HepG2 (cell line): ENCODE measurements around the gene ARID5B. TPM values are rescaled to one million over a fixed set of nuclear protein-coding genes. Genes with fewer than 3 reads are reported as not detected.

Experiments used
- AGO2 ChIP-seq: fragments of 200-400 bp; formaldehyde crosslinking; optimal IDR thresholded peaks from 2 replicates; pipeline ENCODE3; 2017; ENCODE audit warnings: mild to moderate bottlenecking, low read depth, low read length, moderate library complexity
- CSRNP2 ChIP-seq: sonication (generic); formaldehyde crosslinking; conservative IDR thresholded peaks from 2 replicates; pipeline ENCODE4 v1.8.0; 2022; ENCODE audit warnings: low read depth, missing genetic modification reagents
- FOXK2 ChIP-seq: fragments of 450-650 bp; IDR thresholded peaks from 2 replicates; pipeline ENCODE4 v1.6.1; 2016
- MED1 ChIP-seq: sonication (generic); formaldehyde crosslinking; IDR thresholded peaks from 2 replicates; pipeline ENCODE4 v1.4.0; 2020; ENCODE audit warnings: missing genetic modification reagents
- NR2F1 ChIP-seq, 2 experiments: fragments of 450-650 bp in 1 of 2; formaldehyde crosslinking in 1 of 2; IDR thresholded peaks; 2 replicates each; pipeline versions ENCODE4 v1.5.0 to v1.6.1; 2016 to 2020; ENCODE audit warnings: mild to moderate bottlenecking in 1 of 2, missing compliant biosample characterization in 1 of 2, missing genetic modification reagents in 1 of 2, moderate library complexity in 1 of 2
- PAX8 ChIP-seq: sonication (generic); formaldehyde crosslinking; IDR thresholded peaks from 2 replicates; pipeline ENCODE4 v1.8.0; 2022; ENCODE audit warnings: mild to moderate bottlenecking, missing genetic modification reagents, borderline replicate concordance
- RAD21 ChIP-seq: fragments of 450-650 bp; formaldehyde crosslinking; IDR thresholded peaks from 2 replicates; pipeline ENCODE4 v1.5.0; 2020; ENCODE audit warnings: mild to moderate bottlenecking
- SALL1 ChIP-seq: sonication (generic); formaldehyde crosslinking; IDR thresholded peaks from 2 replicates; pipeline ENCODE4 v1.8.0; 2022; ENCODE audit warnings: mild to moderate bottlenecking, missing genetic modification reagents
- TARDBP ChIP-seq: sonication (generic); formaldehyde crosslinking; IDR thresholded peaks from 2 replicates; pipeline ENCODE4 v1.8.0; 2022; ENCODE audit warnings: mild to moderate bottlenecking, missing genetic modification reagents
- TOE1 ChIP-seq: sonication (generic); formaldehyde crosslinking; IDR thresholded peaks from 2 replicates; pipeline ENCODE4 v1.4.0; 2020; ENCODE audit warnings: mild to moderate bottlenecking, missing genetic modification reagents
- ZNF207 ChIP-seq: fragments of 450-650 bp; IDR thresholded peaks from 2 replicates; pipeline ENCODE4 v1.6.1; 2016; ENCODE audit warnings: antibody characterized with exemption, borderline replicate concordance
- ZNF234 ChIP-seq: sonication (generic); formaldehyde crosslinking; conservative IDR thresholded peaks from 2 replicates; pipeline ENCODE4 v1.5.1; 2020; ENCODE audit warnings: mild to moderate bottlenecking, missing genetic modification reagents
- ZNF3 ChIP-seq: IDR thresholded peaks from 2 replicates; pipeline ENCODE4 v1.7.0; 2017; ENCODE audit warnings: inconsistent platforms
- ZNF343 ChIP-seq: sonication (generic); formaldehyde crosslinking; IDR thresholded peaks from 2 replicates; pipeline ENCODE4 v1.4.0; 2020; ENCODE audit warnings: mild to moderate bottlenecking, missing genetic modification reagents
- ZNF558 ChIP-seq: sonication (generic); formaldehyde crosslinking; IDR thresholded peaks from 2 replicates; pipeline ENCODE4 v1.9.0; 2022; ENCODE audit warnings: mild to moderate bottlenecking, missing genetic modification reagents, borderline replicate concordance
- ZNF678 ChIP-seq: sonication (generic); formaldehyde crosslinking; IDR thresholded peaks from 2 replicates; pipeline ENCODE4 v1.4.0; 2020; ENCODE audit warnings: mild to moderate bottlenecking, missing genetic modification reagents
- polyA plus RNA-seq, 8 experiments: library from polyadenylated mRNA; depleted of rRNA in 3 of 8; stranded (reverse) in 7 of 8; unstranded in 1 of 8; fragments of >200 nt; fragmentation: Illumina TruSeq in 4 of 8; extraction: Trizol in 4 of 8; gene quantifications; 2 replicates each; pipeline versions ENCODE4 v1.2.1 to v1.2.3, GENCODE V29; 2011 to 2016; ENCODE audit warnings: low read depth in 4 of 8, missing spikeins in 1 of 8, mixed read lengths in 1 of 8; ENCODE audit not compliant: insufficient read depth in 1 of 8
- total RNA-seq, 5 experiments: library from RNA; depleted of rRNA; stranded (reverse); fragments of >200 nt; fragmentation: Illumina TruSeq; extraction: Trizol; gene quantifications; 2 replicates each; pipeline ENCODE4 v1.2.3, GENCODE V29; 2016; ENCODE audit warnings: low read depth in 1 of 5
- TF ChIP-seq, protein P1 (sequence below): sonication (generic); formaldehyde crosslinking; IDR thresholded peaks from one replicate; pipeline ENCODE4 v1.5.1; 2020; ENCODE audit warnings: mild to moderate bottlenecking, missing genetic modification reagents; ENCODE audit errors: not compliant biosample characterization
- TF ChIP-seq, protein P2 (sequence below): sonication (generic); formaldehyde crosslinking; IDR thresholded peaks from 2 replicates; pipeline ENCODE4 v1.5.1; 2020; ENCODE audit warnings: mild to moderate bottlenecking, moderate library complexity, missing genetic modification reagents

Gene ARID5B
- total and polyA plus RNA-seq, 2 of the 13 experiments (the other 11 are each of a cell fraction or from before 2014, with no cell fraction given) = 6.2 to 21.1 TPM

- TF ChIP-seq RAD21 (CRISPR knock-in tag) (peak; percentile 75), SALL1 (CRISPR knock-in tag) (peak; percentile 23; the same call in 1 of the 2 replicates), ZNF558 (no peak), CSRNP2 (CRISPR knock-in tag) (no peak), TARDBP (CRISPR knock-in tag) (no peak), MED1 (CRISPR knock-in tag) (peak; percentile 45; the same call in 1 of the 2 replicates), ZNF343 (no peak), ZNF678 (no peak), ZNF207 (no peak), TOE1 (CRISPR knock-in tag) (no peak), ZNF234 (no peak), PAX8 (CRISPR knock-in tag) (no peak), NR2F1 (CRISPR knock-in tag; IDR thresholded peaks at IDR 0.05) (0 out of 4 replicates have a peak, but pooled peaks of 1 of the 2 experiments have one; percentile 18), FOXK2 (no peak), ZNF3 (CRISPR knock-in tag) (no peak), AGO2 (no peak)
- TF ChIP-seq, protein P1, sequence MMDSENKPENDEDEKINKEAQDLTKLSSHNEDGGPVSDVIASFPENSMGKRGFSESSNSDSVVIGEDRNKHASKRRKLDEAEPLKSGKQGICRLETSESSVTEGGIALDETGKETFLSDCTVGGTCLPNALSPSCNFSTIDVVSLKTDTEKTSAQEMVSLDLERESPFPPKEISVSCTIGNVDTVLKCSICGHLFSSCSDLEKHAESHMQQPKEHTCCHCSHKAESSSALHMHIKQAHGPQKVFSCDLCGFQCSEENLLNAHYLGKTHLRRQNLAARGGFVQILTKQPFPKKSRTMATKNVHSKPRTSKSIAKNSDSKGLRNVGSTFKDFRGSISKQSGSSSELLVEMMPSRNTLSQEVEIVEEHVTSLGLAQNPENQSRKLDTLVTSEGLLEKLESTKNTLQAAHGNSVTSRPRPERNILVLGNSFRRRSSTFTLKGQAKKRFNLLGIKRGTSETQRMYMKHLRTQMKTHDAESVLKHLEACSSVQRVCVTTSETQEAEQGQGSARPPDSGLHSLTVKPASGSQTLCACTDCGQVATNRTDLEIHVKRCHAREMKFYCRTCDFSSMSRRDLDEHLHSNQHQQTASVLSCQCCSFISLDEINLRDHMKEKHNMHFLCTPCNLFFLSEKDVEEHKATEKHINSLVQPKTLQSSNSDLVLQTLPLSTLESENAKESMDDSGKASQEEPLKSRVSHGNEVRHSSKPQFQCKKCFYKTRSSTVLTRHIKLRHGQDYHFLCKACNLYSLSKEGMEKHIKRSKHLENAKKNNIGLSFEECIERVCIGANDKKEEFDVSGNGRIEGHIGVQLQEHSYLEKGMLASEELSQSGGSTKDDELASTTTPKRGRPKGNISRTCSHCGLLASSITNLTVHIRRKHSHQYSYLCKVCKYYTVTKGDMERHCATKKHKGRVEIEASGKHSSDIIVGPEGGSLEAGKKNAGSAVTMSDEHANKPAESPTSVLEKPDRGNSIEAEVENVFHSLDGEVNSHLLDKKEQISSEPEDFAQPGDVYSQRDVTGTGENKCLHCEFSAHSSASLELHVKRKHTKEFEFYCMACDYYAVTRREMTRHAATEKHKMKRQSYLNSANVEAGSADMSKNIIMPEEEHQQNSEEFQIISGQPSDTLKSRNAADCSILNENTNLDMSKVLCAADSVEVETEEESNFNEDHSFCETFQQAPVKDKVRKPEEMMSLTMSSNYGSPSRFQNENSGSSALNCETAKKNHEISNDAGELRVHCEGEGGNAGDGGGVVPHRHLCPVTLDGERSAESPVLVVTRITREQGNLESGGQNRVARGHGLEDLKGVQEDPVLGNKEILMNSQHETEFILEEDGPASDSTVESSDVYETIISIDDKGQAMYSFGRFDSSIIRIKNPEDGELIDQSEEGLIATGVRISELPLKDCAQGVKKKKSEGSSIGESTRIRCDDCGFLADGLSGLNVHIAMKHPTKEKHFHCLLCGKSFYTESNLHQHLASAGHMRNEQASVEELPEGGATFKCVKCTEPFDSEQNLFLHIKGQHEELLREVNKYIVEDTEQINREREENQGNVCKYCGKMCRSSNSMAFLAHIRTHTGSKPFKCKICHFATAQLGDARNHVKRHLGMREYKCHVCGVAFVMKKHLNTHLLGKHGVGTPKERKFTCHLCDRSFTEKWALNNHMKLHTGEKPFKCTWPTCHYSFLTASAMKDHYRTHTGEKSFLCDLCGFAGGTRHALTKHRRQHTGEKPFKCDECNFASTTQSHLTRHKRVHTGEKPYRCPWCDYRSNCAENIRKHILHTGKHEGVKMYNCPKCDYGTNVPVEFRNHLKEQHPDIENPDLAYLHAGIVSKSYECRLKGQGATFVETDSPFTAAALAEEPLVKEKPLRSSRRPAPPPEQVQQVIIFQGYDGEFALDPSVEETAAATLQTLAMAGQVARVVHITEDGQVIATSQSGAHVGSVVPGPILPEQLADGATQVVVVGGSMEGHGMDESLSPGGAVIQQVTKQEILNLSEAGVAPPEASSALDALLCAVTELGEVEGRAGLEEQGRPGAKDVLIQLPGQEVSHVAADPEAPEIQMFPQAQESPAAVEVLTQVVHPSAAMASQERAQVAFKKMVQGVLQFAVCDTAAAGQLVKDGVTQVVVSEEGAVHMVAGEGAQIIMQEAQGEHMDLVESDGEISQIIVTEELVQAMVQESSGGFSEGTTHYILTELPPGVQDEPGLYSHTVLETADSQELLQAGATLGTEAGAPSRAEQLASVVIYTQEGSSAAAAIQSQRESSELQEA (CRISPR knock-in tag) = no peak
- TF ChIP-seq, protein P2, sequence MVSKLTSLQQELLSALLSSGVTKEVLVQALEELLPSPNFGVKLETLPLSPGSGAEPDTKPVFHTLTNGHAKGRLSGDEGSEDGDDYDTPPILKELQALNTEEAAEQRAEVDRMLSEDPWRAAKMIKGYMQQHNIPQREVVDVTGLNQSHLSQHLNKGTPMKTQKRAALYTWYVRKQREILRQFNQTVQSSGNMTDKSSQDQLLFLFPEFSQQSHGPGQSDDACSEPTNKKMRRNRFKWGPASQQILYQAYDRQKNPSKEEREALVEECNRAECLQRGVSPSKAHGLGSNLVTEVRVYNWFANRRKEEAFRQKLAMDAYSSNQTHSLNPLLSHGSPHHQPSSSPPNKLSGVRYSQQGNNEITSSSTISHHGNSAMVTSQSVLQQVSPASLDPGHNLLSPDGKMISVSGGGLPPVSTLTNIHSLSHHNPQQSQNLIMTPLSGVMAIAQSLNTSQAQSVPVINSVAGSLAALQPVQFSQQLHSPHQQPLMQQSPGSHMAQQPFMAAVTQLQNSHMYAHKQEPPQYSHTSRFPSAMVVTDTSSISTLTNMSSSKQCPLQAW = no peak
Measured at GRCh38 chr10:62038609-62039190, 137.2 kb downstream of the ARID5B start (continued).
